CD4-positive, alpha-beta T cell (primary cell): ENCODE results near the gene CLDN34. TPM values are rescaled to one million over a fixed set of nuclear protein-coding genes. Genes with fewer than 3 reads are reported as not detected.

Experiments
- ATAC-seq: fragments of 200-7000 bp; cut with Tn5 transposase; one replicate; pipeline ENCODE4 v1.10.0; 2022; ENCODE audit warnings: mild to moderate bottlenecking; ENCODE audit not compliant: poor library complexity
- CTCF ChIA-PET: fragments of 350-600 bp; sonication (Branson Sonifier 250); formaldehyde crosslinking; loops from one replicate; lab custom pipeline; 2021; ENCODE audit warnings: antibody characterized with exemption, inconsistent platforms; lab: Charles Lee
- POLR2A ChIA-PET: fragments of 350-600 bp; sonication (Branson Sonifier 250); formaldehyde crosslinking; loops from one replicate; lab custom pipeline; 2021; ENCODE audit warnings: antibody characterized with exemption, inconsistent platforms; lab: Charles Lee
- DNase-seq, 14 experiments: peaks; one replicate each; pipeline ENCODE4 v3.0.0-alpha.2; 2013 to 2020; ENCODE audit warnings: mixed read lengths in 2 of 14
- H3K27ac ChIP-seq, 2 donors: one replicate each; pipeline versions ENCODE4 v1.5.1 to v1.7.0; 2013; ENCODE audit warnings: low read length in 2 of 2, low read depth in 1 of 2, mild to moderate bottlenecking in 1 of 2
- H3K27me3 ChIP-seq, 2 experiments: 1 replicate in 1 of 2; 2 replicates in 1 of 2; pipeline versions ENCODE4 v1.6.1 to v1.7.0; 2013; ENCODE audit warnings: low read length in 2 of 2, control low read depth in 1 of 2, mild to moderate bottlenecking in 1 of 2, moderate library complexity in 1 of 2; ENCODE audit not compliant: insufficient read depth in 2 of 2, control insufficient read depth in 1 of 2
- H3K36me3 ChIP-seq: one replicate; pipeline ENCODE4 v1.6.1; 2013; ENCODE audit warnings: low read length, control low read depth; ENCODE audit not compliant: insufficient read depth
- H3K4me1 ChIP-seq: one replicate; pipeline ENCODE4 v1.6.1; 2013; ENCODE audit warnings: low read length, control low read depth; ENCODE audit not compliant: insufficient read depth
- H3K4me3 ChIP-seq: one replicate; pipeline ENCODE4 v1.5.1; 2013; ENCODE audit warnings: mild to moderate bottlenecking, low read length, moderate library complexity
- H3K9me3 ChIP-seq, 2 experiments: 1 replicate in 1 of 2; 2 replicates in 1 of 2; pipeline versions ENCODE4 v1.6.1 to v1.7.0; 2013; ENCODE audit warnings: low read length in 2 of 2, mild to moderate bottlenecking in 2 of 2, control low read depth in 1 of 2, moderate library complexity in 1 of 2; ENCODE audit not compliant: control insufficient read depth in 1 of 2, insufficient read depth in 1 of 2
- H3K27ac Mint-ChIP-seq: one replicate; pipeline ENCODE4 v1.8.0; 2020; ENCODE audit warnings: mixed read lengths
- H3K27me3 Mint-ChIP-seq: one replicate; pipeline ENCODE4 v1.8.0; 2021; ENCODE audit warnings: mixed read lengths
- H3K36me3 Mint-ChIP-seq: one replicate; pipeline ENCODE4 v1.8.0; 2021; ENCODE audit warnings: low read depth, mixed read lengths
- H3K4me1 Mint-ChIP-seq: one replicate; pipeline ENCODE4 v1.8.0; 2021; ENCODE audit warnings: low read depth, mixed read lengths
- H3K4me3 Mint-ChIP-seq: one replicate; pipeline ENCODE4 v1.8.0; 2020; ENCODE audit warnings: mild to moderate bottlenecking, mixed read lengths
- H3K9me3 Mint-ChIP-seq: one replicate; pipeline ENCODE4 v1.8.0; 2020; ENCODE audit warnings: mixed read lengths
- intact Hi-C, 2 experiments: fragments of 100-400 bp; cut with DNase I in 1 of 2; cut with micrococcal nuclease in 1 of 2; formaldehyde crosslinking; loops; one replicate each; pipeline versions ENCODE4 v1.15.1 to v1.9.0; 2023 to 2025; cut with DNase I, micrococcal nuclease
- total RNA-seq, 174 experiments: library from RNA in 2 of 174; stranded (reverse) in 2 of 174; gene quantifications; one replicate each; pipeline ENCODE4 v1.2.3 and lab custom pipeline; 2021 to 2026
- TF ChIP-seq, protein P1 (sequence below): fragments of 200-600 bp; IDR thresholded peaks from one replicate; pipeline ENCODE4 v1.8.0; 2022; ENCODE audit warnings: antibody characterized with exemption, mild to moderate bottlenecking

CLDN34 gene
- total RNA-seq, 2 experiments from 2014 or later: not detected

DNA sequence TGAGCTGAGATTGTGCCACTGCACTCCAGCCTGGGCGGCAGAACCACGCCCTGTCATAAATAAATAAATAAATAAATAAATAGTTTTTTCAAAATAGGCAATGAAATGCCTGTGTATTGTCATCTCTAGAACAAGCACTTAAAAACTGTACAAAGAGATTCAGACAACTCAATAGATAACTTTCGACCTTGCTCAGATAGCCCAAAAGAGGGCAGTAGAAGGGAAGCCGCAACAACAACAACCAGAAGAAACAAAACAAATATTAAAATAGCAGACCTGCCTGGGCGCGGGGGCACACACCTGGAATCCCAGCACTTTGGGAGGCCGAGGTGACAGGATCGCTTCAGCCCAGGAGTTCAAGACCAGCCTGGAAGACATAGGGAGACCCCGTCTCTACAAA, 9.4 kb upstream of the CLDN34 start:
- intact Hi-C loops: no loop called here
- peaks cover 5% of the 10 kb centered on the region for H3K27me3 Mint-ChIP-seq
- TF ChIP-seq, protein P1, sequence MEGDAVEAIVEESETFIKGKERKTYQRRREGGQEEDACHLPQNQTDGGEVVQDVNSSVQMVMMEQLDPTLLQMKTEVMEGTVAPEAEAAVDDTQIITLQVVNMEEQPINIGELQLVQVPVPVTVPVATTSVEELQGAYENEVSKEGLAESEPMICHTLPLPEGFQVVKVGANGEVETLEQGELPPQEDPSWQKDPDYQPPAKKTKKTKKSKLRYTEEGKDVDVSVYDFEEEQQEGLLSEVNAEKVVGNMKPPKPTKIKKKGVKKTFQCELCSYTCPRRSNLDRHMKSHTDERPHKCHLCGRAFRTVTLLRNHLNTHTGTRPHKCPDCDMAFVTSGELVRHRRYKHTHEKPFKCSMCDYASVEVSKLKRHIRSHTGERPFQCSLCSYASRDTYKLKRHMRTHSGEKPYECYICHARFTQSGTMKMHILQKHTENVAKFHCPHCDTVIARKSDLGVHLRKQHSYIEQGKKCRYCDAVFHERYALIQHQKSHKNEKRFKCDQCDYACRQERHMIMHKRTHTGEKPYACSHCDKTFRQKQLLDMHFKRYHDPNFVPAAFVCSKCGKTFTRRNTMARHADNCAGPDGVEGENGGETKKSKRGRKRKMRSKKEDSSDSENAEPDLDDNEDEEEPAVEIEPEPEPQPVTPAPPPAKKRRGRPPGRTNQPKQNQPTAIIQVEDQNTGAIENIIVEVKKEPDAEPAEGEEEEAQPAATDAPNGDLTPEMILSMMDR: no peak
- no peak overlapping the region for H3K27ac ChIP-seq
- no peaks in the 10 kb centered on the region for H3K27me3 ChIP-seq
- ChIA-PET POLR2A (no interaction called here), CTCF (no interaction called here)
- DNase-seq: no peak
- peaks cover 0 to 6% of the 10 kb centered on the region in 2 experiments for H3K9me3 ChIP-seq
- H3K4me1 Mint-ChIP-seq: no peaks in the 10 kb centered on the region
- no peaks in the 10 kb centered on the region for H3K4me1 ChIP-seq
- ATAC-seq: no peak
- H3K36me3 Mint-ChIP-seq: no peaks in the 10 kb centered on the region
- H3K36me3 ChIP-seq: no peaks in the 10 kb centered on the region
- H3K9me3 Mint-ChIP-seq: no peaks in the 10 kb centered on the region
- no peak overlapping the region for H3K4me3 Mint-ChIP-seq
- no peak overlapping the region for H3K27ac Mint-ChIP-seq
- H3K4me3 ChIP-seq: no peak overlapping the region

DNA sequence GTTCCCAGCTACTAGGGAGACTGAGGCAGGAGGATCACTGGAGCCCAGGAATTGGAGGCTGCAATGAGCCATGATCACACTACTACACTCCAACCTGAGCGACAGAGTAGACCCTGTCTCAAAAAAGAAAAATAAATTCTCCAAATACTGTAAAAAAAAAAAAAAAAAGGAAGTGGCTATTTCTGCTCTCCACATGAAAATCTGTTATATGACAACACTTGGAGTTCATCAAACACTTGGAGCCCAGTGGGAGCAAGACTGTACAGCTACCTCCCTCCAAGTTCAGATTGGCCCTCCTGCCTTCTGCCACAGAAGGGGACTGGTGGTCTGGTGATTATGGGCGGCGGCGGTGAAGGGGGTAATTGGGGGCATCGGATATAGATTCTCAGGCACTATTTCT, 9.0 kb upstream of the CLDN34 start:
- Histone ChIP-seq H3K36me3 (no peaks in the 10 kb centered on the region), H3K4me1 (no peaks in the 10 kb centered on the region), H3K27me3 (no peaks in the 10 kb centered on the region), H3K9me3 (peaks cover 0 to 2% of the 10 kb centered on the region in 2 experiments), H3K27ac (no peak overlapping the region), H3K4me3 (no peak overlapping the region)
- ChIA-PET POLR2A (no interaction called here), CTCF (no interaction called here)
- Mint-ChIP-seq H3K4me3 (no peak overlapping the region), H3K36me3 (no peaks in the 10 kb centered on the region), H3K4me1 (no peaks in the 10 kb centered on the region), H3K9me3 (no peaks in the 10 kb centered on the region), H3K27ac (no peak overlapping the region), H3K27me3 (peaks cover 5% of the 10 kb centered on the region)
- ATAC-seq (no peak), DNase-seq (no peak)
- intact Hi-C loops: no loop called here
- TF ChIP-seq, protein P1: no peak

DNA sequence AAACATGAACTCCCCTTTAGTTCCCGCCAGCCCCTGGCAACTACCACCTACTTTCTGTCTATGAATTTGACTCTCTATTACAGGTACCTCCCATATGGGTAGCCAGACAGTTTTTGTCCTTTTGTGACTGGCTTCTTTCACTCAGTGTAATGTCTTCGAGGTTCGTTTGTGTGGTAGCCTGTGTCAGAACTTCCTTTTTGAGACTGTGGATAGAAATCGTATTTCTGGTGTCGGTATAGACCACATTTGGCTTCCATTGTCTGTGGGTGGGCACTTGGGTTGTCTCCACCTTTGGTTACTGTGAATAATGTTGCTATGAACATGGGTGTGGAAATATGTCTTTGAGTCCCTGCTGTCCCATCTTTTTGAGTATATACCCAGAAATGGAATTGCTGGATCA, 5.4 kb upstream of the CLDN34 start:
- no peak overlapping the region for H3K4me3 ChIP-seq
- Mint-ChIP-seq H3K4me1 (no peaks in the 10 kb centered on the region), H3K27me3 (peaks cover 10% of the 10 kb centered on the region), H3K27ac (no peak overlapping the region), H3K36me3 (no peaks in the 10 kb centered on the region), H3K9me3 (no peaks in the 10 kb centered on the region), H3K4me3 (no peak overlapping the region)
- ChIA-PET POLR2A (no interaction called here), CTCF (no interaction called here)
- TF ChIP-seq, protein P1: no peak
- ATAC-seq (no peak), DNase-seq (no peak)
- intact Hi-C loops: no loop called here
- no peaks in the 10 kb centered on the region for H3K9me3 ChIP-seq
- no peaks in the 10 kb centered on the region for H3K27me3 ChIP-seq
- no peak overlapping the region for H3K27ac ChIP-seq
- H3K4me1 ChIP-seq: no peaks in the 10 kb centered on the region
- no peaks in the 10 kb centered on the region for H3K36me3 ChIP-seq
